K562 (cell line): ENCODE data around the gene ST6GALNAC6. TPM values are rescaled to one million over a fixed set of nuclear protein-coding genes. Genes with fewer than 3 reads are reported as not detected.

Experiments used
- ATF3 ChIP-seq, 2 experiments: fragments of 450-650 bp in 1 of 2; sonication (generic) in 1 of 2; formaldehyde crosslinking in 1 of 2; IDR thresholded peaks in 1 of 2; conservative IDR thresholded peaks in 1 of 2; 2 replicates each; pipeline versions ENCODE4 v1.6.1 to v1.8.1; 2016 to 2023; ENCODE audit warnings: mild to moderate bottlenecking in 2 of 2, moderate library complexity in 2 of 2, inconsistent platforms in 1 of 2, missing genetic modification reagents in 1 of 2
- CHD7 ChIP-seq: fragments of 200-600 bp; sonication (generic); IDR thresholded peaks from one replicate; pipeline ENCODE4 v1.6.1; 2012; ENCODE audit warnings: mild to moderate bottlenecking, low read depth, low read length, inconsistent platforms
- E2F6 ChIP-seq, 2 experiments: IDR thresholded peaks; 2 replicates each; pipeline ENCODE4 v1.6.1; 2011; ENCODE audit warnings: borderline replicate concordance in 1 of 2, control low read depth in 1 of 2, low read depth in 1 of 2, low read length in 1 of 2, mild to moderate bottlenecking in 1 of 2, mixed read lengths in 1 of 2, moderate library complexity in 1 of 2; ENCODE audit not compliant: insufficient read depth in 1 of 2, insufficient read length in 1 of 2, poor library complexity in 1 of 2, severe bottlenecking in 1 of 2; ENCODE audit errors: extremely low read depth in 1 of 2
- IRF2 ChIP-seq: sonication (generic); formaldehyde crosslinking; IDR thresholded peaks from 2 replicates; pipeline ENCODE4 v1.8.1; 2022; ENCODE audit warnings: mild to moderate bottlenecking, missing genetic modification reagents
- MTF1 ChIP-seq: fragments of 250-450 bp; sonication (Bioruptor Pico); IDR thresholded peaks from 2 replicates; pipeline ENCODE4 v1.9.0; 2021; ENCODE audit warnings: moderate library complexity, mild to moderate bottlenecking, inconsistent platforms, borderline replicate concordance
- NCOA1 ChIP-seq: fragments of 450-650 bp; IDR thresholded peaks from 2 replicates; pipeline ENCODE4 v1.6.1; 2016; ENCODE audit warnings: low read depth
- ZNF592 ChIP-seq: fragments of 450-650 bp; IDR thresholded peaks from 2 replicates; pipeline ENCODE4 v1.6.1; 2017; ENCODE audit warnings: antibody characterized with exemption, mild to moderate bottlenecking
- polyA plus RNA-seq, 8 experiments: library from polyadenylated mRNA; depleted of rRNA in 4 of 8; stranded (reverse) in 5 of 8; unstranded in 3 of 8; fragments of >200 nt; fragmentation: Nextera tagmentation in 2 of 8; fragmentation: Illumina TruSeq in 1 of 8; extraction: Ambion mirVana in 2 of 8; extraction: Trizol in 1 of 8; gene quantifications; 2 replicates each; pipeline versions ENCODE4 v1.2.1 to v1.2.3, GENCODE V29; 2011 to 2014; ENCODE audit warnings: inconsistent platforms in 1 of 8, missing spikeins in 1 of 8
- total RNA-seq, 7 experiments: library from RNA; depleted of rRNA in 6 of 7; stranded (reverse); fragments of >200 nt in 6 of 7; fragmentation: Illumina TruSeq in 2 of 7; extraction: Trizol in 2 of 7; gene quantifications; 2 replicates each; pipeline versions ENCODE4 v1.2.1 to v1.2.3, GENCODE V29; 2011 to 2021; ENCODE audit warnings: low replicate concordance in 1 of 7

ST6GALNAC6 gene
- total and polyA plus RNA-seq, 9 of the 15 experiments (the other 6 are each of a cell fraction or from before 2014, with no cell fraction given): 0.13 to 23.0 (median 14.5) TPM

- TF ChIP-seq ATF3 (IDR thresholded peaks at IDR 0.05): peak; percentile 20; the same call in 1 of the 2 replicates
- TF ChIP-seq ATF3 (CRISPR knock-in tag; conservative IDR thresholded peaks at IDR 0.05): no peak
- peak in 1 of 2 experiments; percentile 27 for TF ChIP-seq E2F6 (IDR thresholded peaks at IDR 0.05; ENCODE audit: borderline replicate concordance in 1 of 2, extremely low read depth in 1 of 2, insufficient read depth in 1 of 2, insufficient read length in 1 of 2, low read depth in 1 of 2, low read length in 1 of 2, poor library complexity in 1 of 2, severe bottlenecking in 1 of 2)
- TF ChIP-seq IRF2 (CRISPR knock-in tag): no peak
- no peak for TF ChIP-seq CHD7
- 0 out of 2 replicates have a peak, but pooled peaks have one; percentile 53 for TF ChIP-seq ZNF592
- TF ChIP-seq NCOA1: no peak
- TF ChIP-seq MTF1 (CRISPR knock-in tag): no peak
Measured at GRCh38 chr9:127915325-127915752, 15.9 kb upstream of the ST6GALNAC6 start (continued).
